ENCODE data around the gene MAGI2. TPM values are rescaled to one million over a fixed set of nuclear protein-coding genes. Genes with fewer than 3 reads are reported as not detected.
"Not testable (repeated sequence)": the region's sequence is repeated elsewhere in the genome, so short reads cannot be mapped to it uniquely, and the experiment has no call there.

Gene MAGI2
- polyA plus RNA-seq, 3 donors = 35.4 to 39.1 (median 36.4) TPM

DNA sequence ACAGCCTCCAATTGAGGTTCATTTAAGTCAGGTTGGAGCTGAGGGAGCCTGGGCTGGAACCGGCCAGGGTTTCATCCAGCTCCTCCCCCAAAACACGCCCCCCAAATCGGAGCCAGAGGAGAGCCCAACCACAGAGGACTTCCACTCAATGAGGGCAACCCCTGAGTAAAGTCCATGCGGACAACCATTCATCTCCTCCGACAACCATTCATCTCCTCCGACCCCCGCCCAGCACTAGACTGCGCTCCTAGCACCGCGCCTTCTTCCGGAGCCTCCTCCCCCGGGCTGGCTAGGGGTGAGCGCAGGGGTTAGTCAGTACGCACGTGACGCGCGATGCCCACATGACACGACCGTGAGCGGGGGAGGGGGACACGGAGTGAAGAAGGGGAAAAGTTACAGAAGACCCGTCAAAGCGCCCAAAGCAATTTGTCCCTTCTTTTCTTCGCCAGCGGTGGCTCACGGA, 1.4 kb downstream of the MAGI2 start:
- peak; percentile 58 to 69 (median 65) for DNase-seq (ENCODE audit: low read depth in 3 of 3, low spot score in 2 of 3)

DNA sequence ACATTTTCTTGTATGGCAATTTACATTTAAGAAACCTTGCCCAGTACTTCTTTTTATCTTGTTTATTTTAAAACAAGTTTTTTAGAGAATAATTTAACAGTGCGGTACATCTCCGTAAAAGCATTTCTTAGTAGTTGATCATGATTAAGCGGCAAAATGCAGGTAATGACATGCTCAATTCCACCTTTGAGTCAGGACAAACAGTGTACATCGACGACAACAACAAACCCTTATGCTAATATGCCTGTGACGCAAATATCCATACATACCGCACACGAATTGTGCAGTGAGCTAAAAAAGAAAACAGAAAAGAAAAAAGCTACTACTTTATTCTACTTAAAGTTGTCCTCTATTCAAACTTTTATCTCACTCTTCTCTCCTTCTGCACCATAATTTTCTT, 1.9 kb downstream of the MAGI2 start:
- no peak for DNase-seq (ENCODE audit: low read depth in 3 of 3, low spot score in 2 of 3)

DNA sequence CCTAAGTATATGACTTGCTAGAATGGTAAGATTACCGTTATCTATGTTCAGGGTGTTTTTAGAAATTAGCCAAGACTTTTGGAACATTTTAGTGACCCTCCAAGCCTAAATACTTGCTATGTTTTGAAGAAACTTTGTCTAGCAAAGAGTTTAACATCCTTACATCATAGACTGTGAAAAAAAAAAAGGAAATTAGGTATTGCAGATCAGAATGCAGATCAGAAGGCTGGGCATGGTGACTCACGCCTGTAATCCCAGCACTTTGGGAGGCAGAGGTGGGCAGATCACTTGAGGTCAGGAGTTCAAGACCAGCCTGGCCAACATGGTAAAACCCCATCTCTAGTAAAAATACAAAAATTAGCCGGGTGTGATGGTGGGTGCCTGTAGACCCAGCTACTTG, 10.7 kb downstream of the MAGI2 start:
- not testable (repeated sequence) for DNase-seq (ENCODE audit: low read depth in 3 of 3, low spot score in 2 of 3)

DNA sequence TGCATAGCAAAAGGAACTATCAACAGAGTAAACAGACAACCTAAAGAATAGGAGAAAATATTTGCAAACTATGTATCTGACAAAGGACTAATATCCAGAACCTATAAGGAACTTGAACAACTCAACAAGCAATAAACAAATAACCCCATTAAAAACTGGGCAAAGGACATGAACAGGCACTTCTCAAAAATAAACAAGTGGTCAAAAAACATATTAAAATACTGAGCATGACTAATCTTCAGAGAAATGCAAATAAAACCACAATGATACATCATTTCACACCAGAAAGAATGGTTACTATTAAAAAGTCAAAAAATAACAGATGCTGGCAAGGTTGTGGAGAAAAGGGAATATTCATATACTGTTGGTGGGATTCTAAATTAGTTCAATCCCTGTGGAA, 17.1 kb downstream of the MAGI2 start:
- no peak for DNase-seq (ENCODE audit: low read depth in 3 of 3, low spot score in 2 of 3)

DNA sequence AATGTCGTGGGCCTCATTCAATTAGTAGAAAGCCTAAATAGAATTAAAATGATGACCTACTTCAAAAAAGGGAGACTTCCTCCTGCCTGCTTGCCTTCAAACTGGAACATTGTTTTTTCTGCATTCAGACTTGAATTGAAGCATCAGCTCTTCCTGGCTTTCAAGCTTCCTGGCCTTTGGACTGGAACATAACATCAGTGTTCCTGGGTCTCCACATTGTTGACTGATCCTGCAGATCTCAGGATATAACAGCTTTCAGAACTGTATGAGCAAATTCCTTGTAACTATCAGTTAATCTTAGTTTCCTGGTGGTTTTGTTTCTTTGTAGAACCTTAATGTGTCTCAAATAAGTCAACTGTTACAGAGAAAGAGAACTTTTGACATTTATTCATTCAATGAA, 18.6 kb downstream of the MAGI2 start:
- no peak for DNase-seq (ENCODE audit: low read depth in 3 of 3, low spot score in 2 of 3)

DNA sequence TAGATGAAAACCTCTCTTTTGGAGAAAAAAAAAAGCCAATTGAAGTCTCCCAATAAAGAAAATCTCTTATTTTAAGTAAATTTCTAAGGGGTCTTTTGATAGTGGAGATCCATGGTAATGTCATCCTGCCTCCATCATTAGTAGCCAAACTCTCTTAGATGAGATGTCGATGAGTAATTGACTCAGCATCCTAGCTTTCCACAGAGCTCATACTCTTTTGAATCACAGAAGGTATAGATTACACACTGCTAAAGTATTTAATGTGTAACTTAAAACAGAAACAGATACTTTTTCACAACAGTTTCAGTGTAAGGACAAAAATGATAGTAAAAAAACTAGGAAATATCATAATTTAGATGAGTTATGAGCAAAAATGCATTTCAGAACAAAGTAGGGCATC, 19.4 kb downstream of the MAGI2 start:
- DNase-seq (ENCODE audit: low read depth in 3 of 3, low spot score in 2 of 3) = no peak

DNA sequence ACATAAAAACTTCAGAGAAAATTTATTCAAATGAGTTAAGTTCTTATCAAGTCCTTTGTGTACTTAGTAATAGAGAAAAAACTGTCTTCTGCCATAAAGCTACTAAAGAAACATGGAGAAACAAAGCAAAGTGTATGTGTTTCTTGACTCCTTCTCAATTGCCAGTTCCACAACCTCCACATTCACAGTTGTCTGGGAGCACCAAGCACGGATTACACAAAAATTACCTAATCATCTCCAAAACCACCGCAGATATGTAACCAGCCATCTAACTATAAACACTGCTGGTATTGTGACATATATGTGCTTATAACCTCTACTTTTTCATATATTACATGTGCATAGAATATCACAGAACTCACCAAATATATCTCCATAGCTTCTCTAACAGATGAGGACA, 23.1 kb downstream of the MAGI2 start:
- no peak for DNase-seq (ENCODE audit: low read depth in 3 of 3, low spot score in 2 of 3)

DNA sequence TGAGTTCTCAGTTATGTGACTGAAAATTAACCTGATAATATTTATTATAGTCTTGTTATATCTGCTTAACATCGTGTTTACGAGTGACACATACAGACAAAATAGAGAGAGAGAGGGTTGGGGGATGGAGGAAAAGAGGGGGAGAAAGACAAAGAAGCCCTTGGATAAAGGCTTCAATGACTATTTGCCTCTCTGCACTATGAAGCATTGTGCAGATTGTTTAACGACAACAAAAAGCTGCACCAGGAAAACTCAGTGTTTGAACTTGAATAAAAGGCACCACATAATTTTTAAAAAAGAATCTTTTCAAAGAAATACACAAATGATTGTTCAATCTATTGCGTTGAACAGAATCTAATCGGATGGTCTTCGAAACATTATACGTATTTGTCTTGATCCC, 27.8 kb downstream of the MAGI2 start:
- no peak for DNase-seq (ENCODE audit: low read depth in 3 of 3, low spot score in 2 of 3)

DNA sequence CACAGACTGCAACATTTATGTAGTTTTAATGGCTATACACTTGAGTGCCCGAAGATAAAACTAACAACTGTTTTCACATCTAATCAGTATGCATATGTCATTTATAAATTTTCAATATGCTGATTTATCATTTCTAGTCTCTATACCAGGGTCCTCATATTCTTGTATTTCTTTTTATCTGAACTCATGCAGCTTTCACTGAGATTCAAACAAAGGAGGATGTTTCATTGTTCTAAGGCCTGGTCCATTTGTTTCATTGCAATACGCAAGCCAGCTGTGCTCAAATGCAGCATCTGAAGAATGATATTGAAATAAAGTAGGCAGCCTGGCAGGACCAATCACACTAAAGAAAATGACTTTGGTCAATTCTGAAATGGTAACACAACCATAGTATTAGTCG, 31.7 kb downstream of the MAGI2 start:
- no peak for DNase-seq (ENCODE audit: low read depth in 3 of 3, low spot score in 2 of 3)

DNA sequence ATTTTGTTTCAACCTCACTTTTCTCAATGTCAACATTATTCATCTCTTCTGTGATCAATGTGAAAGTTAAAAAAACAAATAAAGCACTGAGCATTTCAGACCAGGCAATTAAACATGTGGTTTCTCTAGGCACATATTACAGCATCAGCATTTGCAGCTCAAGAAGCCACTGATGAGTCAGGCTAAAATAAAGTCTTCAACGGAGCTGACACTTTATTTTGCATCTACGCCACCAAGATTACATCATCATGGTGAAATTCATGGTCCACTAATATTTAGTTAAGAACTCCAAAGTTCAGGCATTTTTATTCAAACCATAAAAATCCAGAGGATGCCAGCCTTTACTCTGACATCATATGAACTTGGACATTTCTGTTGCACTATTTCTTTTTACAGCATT, 33.0 kb downstream of the MAGI2 start:
- DNase-seq (ENCODE audit: low read depth in 3 of 3, low spot score in 2 of 3) = no peak

DNA sequence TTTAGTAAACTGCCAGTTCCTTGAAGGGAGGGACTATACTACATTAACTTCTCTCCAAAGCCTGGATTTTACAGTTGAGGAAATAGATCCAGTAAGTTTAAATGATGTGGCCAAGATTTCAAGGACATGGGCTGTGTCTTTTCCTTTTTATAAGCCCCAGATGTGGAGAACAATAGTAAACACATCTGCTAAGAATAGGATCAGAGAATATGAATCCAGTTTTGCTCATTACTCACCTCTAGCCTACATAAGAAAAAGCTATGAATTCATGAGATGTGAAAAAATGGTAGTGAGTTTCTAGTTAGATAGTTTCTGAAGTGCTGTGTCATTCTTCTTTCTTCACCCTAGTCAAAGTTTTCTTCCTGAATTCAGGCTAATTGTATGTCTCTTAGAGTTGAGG, 38.6 kb downstream of the MAGI2 start:
- DNase-seq (ENCODE audit: low read depth in 3 of 3, low spot score in 2 of 3) = no peak

DNA sequence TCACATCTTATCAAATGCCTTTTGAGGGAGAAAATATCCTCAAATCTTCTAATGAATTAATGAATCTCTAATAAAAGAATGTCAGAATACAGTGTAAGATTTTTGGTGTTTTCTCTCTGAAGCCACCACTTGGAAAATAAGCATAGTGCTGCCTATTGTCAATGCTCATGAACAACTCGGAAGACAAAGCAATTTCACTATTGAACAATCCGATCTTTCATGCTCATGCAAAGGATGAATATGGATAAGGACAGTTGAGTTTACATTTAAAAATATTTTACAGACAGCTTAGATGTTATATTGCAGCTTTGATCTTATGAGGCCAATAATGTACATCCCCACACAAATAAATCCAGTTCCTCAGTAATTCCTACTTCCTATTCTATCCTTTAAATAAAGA, 40.6 kb downstream of the MAGI2 start:
- DNase-seq (ENCODE audit: low read depth in 3 of 3, low spot score in 2 of 3) = no peak

DNA sequence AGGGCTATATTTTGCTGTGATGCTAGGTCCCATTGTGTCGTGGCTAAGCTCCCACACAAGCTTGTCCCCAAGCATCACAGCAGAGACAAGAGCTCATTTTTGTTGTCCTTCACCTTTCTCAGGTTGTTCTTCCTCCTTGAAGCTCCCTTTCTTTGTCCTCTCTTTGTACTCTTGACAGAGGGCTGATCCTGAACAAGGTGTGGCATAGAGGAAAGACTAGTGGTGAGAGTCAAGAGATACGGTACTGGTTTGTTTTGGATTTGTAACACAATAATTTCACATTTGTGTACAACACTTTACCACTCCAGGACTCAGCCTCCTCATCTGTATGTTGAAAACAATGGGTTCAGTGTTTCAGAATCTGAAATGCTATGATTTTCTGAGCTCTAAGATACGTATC, 41.0 kb downstream of the MAGI2 start:
- DNase-seq (ENCODE audit: low read depth in 3 of 3, low spot score in 2 of 3) = no peak

DNA sequence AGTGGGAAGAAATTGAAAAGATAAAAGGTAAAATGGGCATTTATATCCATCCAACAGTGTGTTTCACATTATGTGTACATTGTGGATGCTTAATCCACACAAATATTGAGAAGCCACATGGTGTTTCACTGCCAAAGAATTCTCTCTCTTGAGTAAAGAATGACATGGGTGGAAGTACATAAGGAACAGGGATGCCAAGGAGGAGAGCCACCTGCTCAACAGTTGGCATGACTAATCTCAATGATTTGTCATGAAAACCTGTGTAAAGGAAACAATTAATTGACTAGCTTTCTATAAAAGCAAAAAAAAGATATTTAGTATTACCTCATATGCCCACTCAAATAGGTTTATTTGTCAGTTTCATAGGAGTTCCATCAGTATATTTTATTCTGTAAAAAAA, 43.1 kb downstream of the MAGI2 start:
- no peak for DNase-seq (ENCODE audit: low read depth in 3 of 3, low spot score in 2 of 3)

DNA sequence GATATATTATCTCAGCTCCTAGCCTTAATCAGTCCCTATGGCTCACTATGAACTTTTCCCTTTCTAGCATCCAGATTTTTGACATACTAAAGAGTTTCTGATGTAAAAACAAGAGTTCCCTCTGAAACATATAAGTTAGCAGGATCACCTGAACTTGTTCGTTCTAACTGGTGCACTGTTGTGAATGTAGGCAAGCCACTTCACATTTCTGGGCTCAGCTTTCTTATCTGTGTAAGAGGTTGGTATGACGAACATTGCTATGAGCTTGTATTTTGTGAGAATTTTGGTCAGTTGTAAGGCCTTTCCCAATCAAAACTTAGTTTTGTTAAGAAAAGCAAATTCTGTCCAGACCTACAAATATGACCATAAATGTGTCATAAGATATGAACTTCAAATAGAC, 46.1 kb downstream of the MAGI2 start:
- no peak for DNase-seq (ENCODE audit: low read depth in 3 of 3, low spot score in 2 of 3)

DNA sequence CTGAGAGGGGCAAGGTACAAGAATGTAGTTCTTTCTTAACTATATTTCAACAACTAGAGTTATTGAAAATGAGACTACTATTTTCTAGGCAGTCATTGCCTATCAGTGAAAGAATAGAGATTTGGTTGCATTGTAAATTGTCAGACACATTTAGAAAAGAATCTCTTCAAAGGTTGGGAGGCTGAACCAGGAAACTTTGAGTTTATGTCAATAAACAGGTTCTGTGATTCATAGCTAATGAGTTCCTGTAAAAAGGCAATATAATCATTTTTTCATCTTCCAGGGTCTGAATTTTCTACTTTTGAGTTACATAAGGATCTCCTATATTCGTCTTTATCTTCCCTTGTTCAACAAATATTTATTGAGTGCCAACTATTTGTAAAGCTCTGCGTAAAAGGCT, 47.1 kb downstream of the MAGI2 start:
- DNase-seq (ENCODE audit: low read depth in 3 of 3, low spot score in 2 of 3) = no peak

DNA sequence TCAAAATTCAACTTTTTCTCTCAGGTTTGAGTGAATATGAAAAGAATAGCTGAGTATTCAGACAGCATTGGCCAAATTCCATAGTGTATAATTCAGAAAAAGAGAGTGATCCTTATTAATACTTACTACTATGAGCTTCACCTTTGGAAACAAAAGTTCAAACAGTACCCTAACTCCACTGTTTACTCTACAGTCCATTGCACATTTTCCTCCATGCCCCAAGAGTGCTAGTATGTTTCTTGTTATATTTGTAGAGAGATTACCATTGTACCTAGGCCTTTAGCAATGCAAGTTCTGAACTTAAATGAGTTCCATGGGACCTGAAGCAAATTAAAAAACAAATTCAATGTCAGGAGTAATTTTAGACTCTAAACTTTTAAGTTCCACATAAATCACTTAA, 48.1 kb downstream of the MAGI2 start:
- no peak for DNase-seq (ENCODE audit: low read depth in 3 of 3, low spot score in 2 of 3)

DNA sequence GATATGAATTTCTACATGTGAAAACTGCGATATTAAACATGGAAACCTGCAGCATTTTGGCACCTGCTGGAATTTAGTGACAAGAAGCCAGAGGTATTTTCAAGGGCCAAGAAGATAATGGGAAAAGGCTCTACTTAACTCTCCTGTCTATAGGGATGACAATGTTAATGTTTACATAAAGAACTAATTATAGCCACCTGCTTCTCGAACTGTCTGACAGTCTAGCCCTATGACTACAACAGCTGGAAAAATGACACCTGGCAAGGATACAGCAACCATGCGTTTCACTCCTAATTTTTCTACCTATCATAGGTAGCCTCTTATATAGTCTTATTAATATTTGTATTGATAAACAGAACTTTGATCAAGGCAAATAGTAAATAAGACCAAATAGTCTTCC, 49.6 kb downstream of the MAGI2 start:
- DNase-seq (ENCODE audit: low read depth in 3 of 3, low spot score in 2 of 3) = no peak

DNA sequence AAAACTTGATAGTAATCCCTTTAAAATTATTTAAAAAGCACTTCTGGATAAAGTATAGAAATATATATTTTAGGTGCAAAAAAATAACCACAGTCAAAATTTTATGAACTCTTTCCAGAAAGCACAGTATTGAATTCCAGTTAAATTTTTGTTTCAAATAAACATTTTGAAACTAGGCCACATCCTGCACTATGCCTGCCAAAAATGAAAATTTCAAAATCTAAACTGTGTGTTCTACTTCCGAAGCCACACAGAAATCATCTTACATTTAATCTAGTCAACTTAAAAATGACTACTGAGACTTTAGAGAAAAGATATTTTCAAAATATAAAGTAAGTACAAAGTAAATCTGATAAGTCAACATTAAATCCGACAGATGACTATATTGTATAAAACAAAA, 50.0 kb downstream of the MAGI2 start:
- DNase-seq (ENCODE audit: low read depth in 3 of 3, low spot score in 2 of 3) = no peak

DNA sequence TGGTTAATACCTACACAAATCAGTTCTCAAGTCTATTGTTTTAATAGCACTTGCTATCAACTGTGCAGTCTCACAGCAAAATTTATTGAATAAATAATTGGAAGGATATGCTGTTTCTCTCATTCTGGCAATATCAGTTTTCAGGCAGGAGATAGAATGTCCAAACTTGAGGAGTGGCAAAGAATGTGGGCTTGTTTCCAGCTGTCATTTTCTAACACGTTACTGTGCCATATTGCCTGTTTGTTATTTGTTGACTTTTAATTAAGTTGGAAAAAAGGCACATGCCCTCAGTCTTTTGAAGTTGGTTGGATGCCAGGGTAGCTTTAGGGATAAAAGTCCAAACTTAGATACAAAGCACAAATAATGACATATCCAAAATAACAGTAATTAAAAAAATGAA, 52.2 kb downstream of the MAGI2 start:
- peak in 1 of 3 donors; percentile 4 for DNase-seq (ENCODE audit: low read depth in 3 of 3, low spot score in 2 of 3)

DNA sequence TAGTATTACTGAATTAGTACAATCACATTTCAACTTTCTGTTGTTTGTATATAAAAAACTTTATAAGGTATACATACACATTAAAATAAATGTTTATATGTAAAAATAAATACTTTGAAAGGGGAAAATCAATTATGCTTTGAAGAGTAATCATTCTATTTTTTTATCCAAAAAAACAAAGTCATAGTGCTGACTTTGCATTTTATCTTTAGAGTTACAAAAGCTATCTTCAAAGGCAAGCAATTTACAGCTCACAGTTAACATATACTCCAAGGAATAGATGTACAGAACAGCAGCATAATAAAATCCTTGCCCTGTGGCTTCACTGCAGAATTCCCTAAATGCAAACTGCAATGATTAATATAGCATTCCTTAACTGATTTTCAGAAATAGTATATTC, 53.2 kb downstream of the MAGI2 start:
- no peak for DNase-seq (ENCODE audit: low read depth in 3 of 3, low spot score in 2 of 3)

DNA sequence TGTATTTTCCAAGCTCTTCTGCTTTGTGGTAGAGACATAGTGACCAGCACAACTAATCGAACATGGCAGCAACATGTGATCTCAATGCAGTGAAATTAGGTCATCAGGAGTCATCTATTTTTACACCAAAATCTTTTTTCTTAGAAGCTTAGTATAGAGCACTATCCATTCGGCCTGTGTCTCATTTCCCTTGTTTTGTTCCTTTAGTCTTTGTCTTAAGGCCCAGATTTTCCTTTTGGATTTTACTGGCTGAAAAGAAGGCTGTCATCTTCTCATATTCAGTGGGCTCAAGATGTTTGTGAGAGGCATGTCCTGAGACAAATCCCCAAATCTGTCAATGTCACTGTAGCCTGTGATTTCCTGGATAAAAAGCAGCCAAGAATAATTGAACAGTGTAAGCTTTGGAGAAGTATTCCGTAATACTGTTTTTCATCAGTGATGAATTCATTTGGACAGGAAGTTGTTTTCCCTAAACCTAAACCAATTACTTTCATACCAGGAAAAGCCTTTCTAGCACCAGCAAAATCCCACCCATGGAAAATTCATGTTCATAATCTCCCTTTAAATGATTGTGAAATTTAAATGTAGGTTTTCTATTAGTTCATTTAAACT, 55.2 kb downstream of the MAGI2 start:
- no peak for DNase-seq (ENCODE audit: low read depth in 3 of 3, low spot score in 2 of 3)

DNA sequence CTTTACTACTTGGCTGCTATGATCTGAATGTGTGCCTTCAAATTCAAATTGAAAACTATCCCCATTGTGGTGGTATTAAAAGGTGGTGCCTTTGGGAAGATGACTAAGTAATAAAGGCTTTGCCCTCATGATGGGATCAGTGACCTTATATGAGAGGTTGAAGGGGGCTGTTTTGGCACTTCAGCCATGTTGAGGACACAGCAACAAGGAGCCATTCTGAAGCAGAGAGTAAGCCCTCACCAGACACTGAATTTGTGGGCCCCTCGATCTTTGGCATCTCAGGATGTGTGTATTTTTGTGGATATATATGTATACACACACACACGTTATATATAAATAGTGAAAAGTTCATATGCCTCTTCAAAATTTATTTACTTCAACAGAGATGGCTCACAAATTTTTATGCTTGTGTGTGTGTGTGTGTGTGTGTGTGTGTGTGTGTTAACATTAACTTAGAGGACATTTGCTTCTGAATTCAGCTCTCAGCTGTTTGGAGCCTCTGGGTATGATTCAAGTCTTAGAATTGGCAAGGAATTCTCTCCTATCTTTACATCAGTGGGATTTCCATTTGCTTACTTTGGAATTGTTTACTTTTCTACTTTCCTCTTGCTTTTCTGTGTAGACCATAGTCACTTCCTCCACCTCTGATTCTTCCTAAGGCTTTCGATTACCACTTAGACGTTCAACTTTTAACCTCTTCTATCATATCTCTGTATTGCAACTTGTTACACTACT, 66.6 kb downstream of the MAGI2 start:
- DNase-seq (ENCODE audit: low read depth in 3 of 3, low spot score in 2 of 3) = no peak

Measured in right renal cortex interstitium (tissue), 3 donors.